Endothelial cell (in vitro differentiated cells): ENCODE measurements around the gene TMEM184B. TPM values are rescaled to one million over a fixed set of nuclear protein-coding genes. Genes with fewer than 3 reads are reported as not detected.
A peak's percentile ranks its signal among the peaks of the same experiment; 100 is the strongest.

Experiments
- DNase-seq: peaks from one replicate; pipeline ENCODE4 v3.0.0; 2021; ENCODE audit warnings: low spot score
- H3K27ac Mint-ChIP-seq: one replicate; pipeline ENCODE4 v1.8.0; 2021; ENCODE audit warnings: mixed read lengths, inconsistent platforms; ENCODE audit not compliant: unreplicated experiment
- H3K27me3 Mint-ChIP-seq: one replicate; pipeline ENCODE4 v1.8.0; 2021; ENCODE audit warnings: mild to moderate bottlenecking, moderate library complexity, mixed read lengths, inconsistent platforms; ENCODE audit not compliant: unreplicated experiment
- H3K36me3 Mint-ChIP-seq: one replicate; pipeline ENCODE4 v1.8.0; 2021; ENCODE audit warnings: mild to moderate bottlenecking, low read depth, mixed read lengths, inconsistent platforms; ENCODE audit not compliant: unreplicated experiment
- H3K4me1 Mint-ChIP-seq: one replicate; pipeline ENCODE4 v1.8.0; 2021; ENCODE audit warnings: mild to moderate bottlenecking, mixed read lengths, inconsistent platforms; ENCODE audit not compliant: unreplicated experiment
- H3K4me3 Mint-ChIP-seq: one replicate; pipeline ENCODE4 v1.8.0; 2021; ENCODE audit warnings: mild to moderate bottlenecking, mixed read lengths, inconsistent platforms; ENCODE audit not compliant: unreplicated experiment
- H3K9me3 Mint-ChIP-seq: one replicate; pipeline ENCODE4 v1.8.0; 2021; ENCODE audit warnings: mixed read lengths, inconsistent platforms; ENCODE audit not compliant: unreplicated experiment
- total RNA-seq: library from RNA; stranded (reverse); fragmentation: NEBNext Ultra II Directional; extraction: Animal tissue kit (Norgen Biotek cat#: 25700); gene quantifications from one replicate; pipeline ENCODE4 v1.2.1, GENCODE V29; 2021; ENCODE audit not compliant: unreplicated experiment
- TF ChIP-seq, protein P1 (sequence below): fragments of 200-600 bp; sonication (generic); IDR thresholded peaks from one replicate; pipeline ENCODE4 v1.5.0; 2021; ENCODE audit warnings: antibody characterized with exemption; ENCODE audit not compliant: unreplicated experiment

TMEM184B gene
- total RNA-seq, 1 donor from 2014 or later: 59.8 TPM

DNA sequence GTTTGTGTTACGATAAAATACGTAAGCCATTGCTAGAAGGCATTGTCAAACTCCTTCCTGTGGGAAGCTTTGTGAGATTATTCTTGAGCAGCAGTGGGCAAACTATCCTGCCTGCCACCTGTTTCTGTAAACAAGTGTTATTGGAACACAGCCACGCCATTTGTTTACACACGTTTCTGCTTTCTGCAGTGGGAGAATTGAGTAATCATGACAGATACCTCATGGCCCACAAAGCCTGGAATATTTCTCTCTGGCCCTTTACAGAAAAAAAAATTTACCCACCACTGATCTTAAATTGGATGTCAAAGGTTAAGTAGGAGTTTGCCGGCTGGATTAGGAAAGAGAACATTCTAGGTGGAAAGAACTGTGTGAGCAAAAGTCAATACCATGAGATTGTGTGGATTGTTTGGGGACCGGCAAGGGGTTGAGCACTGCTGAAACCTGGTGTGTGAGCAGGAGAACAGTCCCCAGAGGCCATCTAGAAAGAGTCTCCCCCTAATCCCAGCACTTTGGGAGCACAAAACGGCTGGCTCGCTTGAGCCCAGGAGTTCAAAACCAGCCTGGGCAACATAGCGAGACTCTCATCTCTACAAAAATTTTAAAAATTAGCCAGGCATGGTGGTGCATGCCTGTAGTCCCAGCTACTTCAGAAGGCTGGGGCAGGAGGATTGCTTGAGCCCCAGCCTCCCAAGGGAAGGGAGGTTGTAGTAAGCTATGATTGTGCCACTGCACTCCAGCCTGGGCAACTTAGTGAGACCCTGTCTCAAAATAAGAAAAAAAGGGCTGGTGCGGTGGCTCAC, 85.2 kb downstream of the TMEM184B start:
- Mint-ChIP-seq H3K27me3 (peaks cover 8% of the 10 kb centered on the region), H3K9me3 (no peaks in the 10 kb centered on the region), H3K4me3 (no peak overlapping the region), H3K36me3 (no peaks in the 10 kb centered on the region), H3K27ac (no peak overlapping the region), H3K4me1 (peaks cover 6% of the 10 kb centered on the region)
- no peak for DNase-seq
- TF ChIP-seq, protein P1, sequence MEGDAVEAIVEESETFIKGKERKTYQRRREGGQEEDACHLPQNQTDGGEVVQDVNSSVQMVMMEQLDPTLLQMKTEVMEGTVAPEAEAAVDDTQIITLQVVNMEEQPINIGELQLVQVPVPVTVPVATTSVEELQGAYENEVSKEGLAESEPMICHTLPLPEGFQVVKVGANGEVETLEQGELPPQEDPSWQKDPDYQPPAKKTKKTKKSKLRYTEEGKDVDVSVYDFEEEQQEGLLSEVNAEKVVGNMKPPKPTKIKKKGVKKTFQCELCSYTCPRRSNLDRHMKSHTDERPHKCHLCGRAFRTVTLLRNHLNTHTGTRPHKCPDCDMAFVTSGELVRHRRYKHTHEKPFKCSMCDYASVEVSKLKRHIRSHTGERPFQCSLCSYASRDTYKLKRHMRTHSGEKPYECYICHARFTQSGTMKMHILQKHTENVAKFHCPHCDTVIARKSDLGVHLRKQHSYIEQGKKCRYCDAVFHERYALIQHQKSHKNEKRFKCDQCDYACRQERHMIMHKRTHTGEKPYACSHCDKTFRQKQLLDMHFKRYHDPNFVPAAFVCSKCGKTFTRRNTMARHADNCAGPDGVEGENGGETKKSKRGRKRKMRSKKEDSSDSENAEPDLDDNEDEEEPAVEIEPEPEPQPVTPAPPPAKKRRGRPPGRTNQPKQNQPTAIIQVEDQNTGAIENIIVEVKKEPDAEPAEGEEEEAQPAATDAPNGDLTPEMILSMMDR: no peak

DNA sequence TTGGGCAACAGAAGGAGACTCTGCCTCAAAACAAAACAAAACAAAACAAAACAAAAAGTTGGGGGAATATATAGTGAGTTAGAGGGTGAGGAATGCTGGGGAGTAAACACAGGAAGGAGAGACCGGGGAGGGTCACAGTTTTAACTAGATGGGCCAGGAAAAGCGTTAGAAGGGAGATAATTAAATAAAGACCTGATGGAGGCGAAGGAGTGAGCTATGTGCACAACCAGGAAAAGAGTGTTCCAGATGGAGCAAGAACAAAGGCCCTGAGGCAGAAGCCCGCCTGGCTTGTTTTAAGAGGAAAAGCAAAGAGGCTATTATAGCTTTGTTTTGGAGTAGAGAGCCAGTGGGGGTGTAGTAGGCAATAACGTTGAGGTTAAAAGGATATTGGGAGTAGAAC, 86.4 kb downstream of the TMEM184B start:
- Mint-ChIP-seq H3K27ac (no peak overlapping the region), H3K4me3 (no peak overlapping the region), H3K27me3 (peaks cover 7% of the 10 kb centered on the region), H3K36me3 (no peaks in the 10 kb centered on the region), H3K9me3 (no peaks in the 10 kb centered on the region), H3K4me1 (peaks cover 10% of the 10 kb centered on the region)
- DNase-seq: no peak
- TF ChIP-seq, protein P1: no peak

DNA sequence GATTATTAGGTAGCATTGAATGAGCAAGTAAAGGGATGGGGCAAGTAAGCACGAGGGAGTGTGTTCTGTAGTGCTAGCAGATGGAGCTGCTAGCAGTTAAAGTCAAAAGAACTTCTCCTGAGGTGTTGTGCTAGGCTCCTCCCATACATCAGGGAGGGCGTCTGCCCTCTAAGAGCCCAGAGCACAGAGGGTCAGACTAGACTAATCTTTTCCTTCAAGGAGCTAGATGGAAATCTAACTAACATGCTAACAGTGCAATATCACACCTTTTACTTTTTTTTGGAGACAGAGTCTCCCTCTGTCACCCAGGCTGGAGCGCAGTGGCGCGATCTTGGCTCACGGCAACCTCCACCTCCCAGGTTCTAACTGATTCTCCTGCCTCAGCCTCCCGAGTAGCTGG, 88.0 kb downstream of the TMEM184B start:
- no peak for DNase-seq
- Mint-ChIP-seq H3K9me3 (no peaks in the 10 kb centered on the region), H3K27ac (no peak overlapping the region), H3K4me1 (peaks cover 26% of the 10 kb centered on the region), H3K4me3 (no peak overlapping the region), H3K27me3 (peaks cover 9% of the 10 kb centered on the region), H3K36me3 (peaks cover 3% of the 10 kb centered on the region)
- TF ChIP-seq, protein P1: no peak

DNA sequence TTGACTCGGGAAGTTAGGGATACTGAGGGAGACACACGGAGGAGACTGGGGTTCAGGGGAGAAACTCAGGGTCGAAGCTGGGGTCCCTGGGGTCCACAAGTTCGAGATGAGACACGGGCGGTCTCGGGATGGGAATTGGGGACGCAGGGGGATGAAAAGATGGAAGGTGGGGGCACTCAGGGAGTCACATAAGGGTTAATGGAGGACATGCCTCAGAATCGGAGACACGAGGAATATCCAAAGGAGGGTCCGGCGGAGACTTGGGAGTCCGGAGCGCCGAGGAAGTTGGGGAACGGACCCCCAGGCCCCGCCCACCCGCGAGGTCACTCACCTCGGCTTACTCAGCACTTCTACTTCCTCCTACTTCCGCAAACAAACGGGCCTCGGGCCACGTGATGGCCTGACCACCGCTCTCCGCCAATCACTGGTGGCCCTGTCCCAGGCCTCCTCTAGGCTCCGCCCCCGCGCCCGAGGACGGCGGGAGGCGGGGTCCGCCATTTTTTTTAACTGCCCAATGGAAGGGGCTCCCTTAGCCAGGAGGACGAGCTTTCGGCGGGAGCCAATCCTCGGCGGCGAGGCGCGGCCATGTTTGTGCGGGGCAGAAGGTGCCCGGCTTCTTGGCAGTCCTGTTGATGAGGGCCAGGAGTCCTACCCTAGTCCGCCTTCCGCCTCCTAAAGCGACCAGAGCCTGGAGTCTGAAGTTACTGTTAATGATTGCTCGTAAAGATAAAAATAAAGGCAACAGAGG, 91.2 kb downstream of the TMEM184B start, which contains the start of gene PLA2G6:
TSS of gene PLA2G6 (minus strand) at position 378 of the 748 bp plus-strand sequence. CDS start 12,404 bp downstream, outside the sequence.
- peak within 1 kb of the TSS; percentile 98 for H3K27ac Mint-ChIP-seq
- H3K4me3 Mint-ChIP-seq: peak within 1 kb of the TSS; percentile 91

More for the DNA sequence above, 91.2 kb downstream of the TMEM184B start, which contains the start of gene PLA2G6:
- TF ChIP-seq, protein P1: no peak
- H3K9me3 Mint-ChIP-seq: no peaks in the 10 kb centered on the region
- H3K4me1 Mint-ChIP-seq: peaks cover 37% of the 10 kb centered on the region
- peak; percentile 99 for DNase-seq
- peaks cover 7% of the 10 kb centered on the region for H3K27me3 Mint-ChIP-seq
- peaks cover 4% of the 10 kb centered on the region for H3K36me3 Mint-ChIP-seq
